NCI-H1694 treated with DMSO at 0.1 percent for 48 hours (cell line): ENCODE data around the gene XPO4.
A peak's percentile ranks its signal among the peaks of the same experiment; 100 is the strongest.
"Not testable (repeated sequence)": the region's sequence is repeated elsewhere in the genome, so short reads cannot be mapped to it uniquely, and the experiment has no call there.

Experiments
- DNase-seq: peaks from one replicate; lab custom pipeline; 2025; lab: John Stamatoyannopoulos, UW

The XPO4 gene

GRCh38 chr13:20780317-20780716 lies 122.2 kb downstream of the XPO4 start:
- DNase-seq: no peak

GRCh38 chr13:20779405-20779804 lies 123.1 kb downstream of the XPO4 start:
- DNase-seq: no peak

DNA sequence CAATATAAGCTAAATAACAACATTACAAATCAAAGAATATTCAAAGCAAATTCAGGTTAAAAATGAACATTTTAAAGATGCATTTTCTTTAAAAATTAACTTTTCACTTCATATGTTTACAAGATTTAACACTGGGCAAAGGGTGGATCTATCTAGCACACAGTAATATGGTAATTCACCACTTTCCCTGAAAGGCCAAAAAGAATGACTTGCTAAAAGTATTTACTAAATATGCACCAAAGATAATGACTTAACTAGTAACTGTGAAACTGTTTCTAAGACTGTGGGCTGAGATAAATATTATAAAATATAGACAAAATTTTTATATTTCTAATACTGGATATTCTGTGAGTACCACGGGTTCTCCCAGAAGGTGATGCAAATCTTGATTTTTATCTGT lies 124.2 kb downstream of the XPO4 start:
- no peak for DNase-seq

GRCh38 chr13:20776751-20777150 lies 125.8 kb downstream of the XPO4 start:
- DNase-seq: no peak

GRCh38 chr13:20775961-20776360 lies 126.6 kb downstream of the XPO4 start:
- DNase-seq: no peak

GRCh38 chr13:20774746-20775145 lies 127.8 kb downstream of the XPO4 start:
- DNase-seq: no peak

- DNase-seq: peak; percentile 75
These were observed 129.1 kb downstream of the XPO4 start, which contains the start of gene EEF1AKMT1 for GRCh38 chr13:20773194-20774080. TSS of gene EEF1AKMT1 (minus strand) at chr13:20773961. CDS start at chr13:20757598, 16,363 bp downstream.

- DNase-seq: no peak
These were observed 130.0 kb downstream of the XPO4 start for GRCh38 chr13:20772401-20773131.

DNA sequence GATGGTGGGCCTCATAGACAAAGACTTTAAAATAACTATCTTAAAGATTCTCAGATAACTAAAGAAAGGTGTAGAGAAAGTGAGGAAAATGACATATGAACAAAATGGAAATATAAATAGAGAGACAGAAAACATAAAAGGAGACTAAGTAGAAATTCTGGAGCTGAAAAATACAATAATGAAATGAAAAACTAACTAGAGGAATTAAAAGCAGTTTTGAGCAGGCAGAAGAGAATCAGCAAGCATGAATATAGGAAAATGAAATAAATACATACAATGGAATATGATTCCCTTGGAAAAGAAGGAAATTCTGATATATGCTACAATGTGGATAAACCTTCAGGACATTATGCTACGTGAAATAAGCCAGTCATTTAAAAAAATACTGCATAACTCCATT lies 132.7 kb downstream of the XPO4 start:
- no peak for DNase-seq

DNA sequence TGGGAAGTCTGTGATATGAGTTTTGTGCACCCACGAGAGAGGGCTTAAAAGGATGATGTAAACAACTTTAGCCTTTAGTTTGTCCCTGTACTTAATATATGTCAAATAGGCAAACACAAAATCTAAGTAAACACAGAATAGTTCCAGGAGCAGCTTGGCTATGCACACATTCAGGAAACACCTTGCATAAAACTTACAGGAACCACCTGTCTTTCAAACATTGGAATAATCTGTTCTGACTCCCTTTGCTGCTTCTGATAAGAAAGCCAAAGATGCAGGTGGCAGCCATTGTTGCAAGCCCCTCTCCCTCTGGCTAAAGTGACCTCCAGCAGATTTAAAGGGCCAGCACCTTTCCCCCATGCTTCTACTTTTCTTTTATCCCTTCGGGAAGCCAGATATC lies 133.5 kb downstream of the XPO4 start:
- DNase-seq: no peak

GRCh38 chr13:20767309-20767943 lies 135.1 kb downstream of the XPO4 start:
- DNase-seq: no peak

DNA sequence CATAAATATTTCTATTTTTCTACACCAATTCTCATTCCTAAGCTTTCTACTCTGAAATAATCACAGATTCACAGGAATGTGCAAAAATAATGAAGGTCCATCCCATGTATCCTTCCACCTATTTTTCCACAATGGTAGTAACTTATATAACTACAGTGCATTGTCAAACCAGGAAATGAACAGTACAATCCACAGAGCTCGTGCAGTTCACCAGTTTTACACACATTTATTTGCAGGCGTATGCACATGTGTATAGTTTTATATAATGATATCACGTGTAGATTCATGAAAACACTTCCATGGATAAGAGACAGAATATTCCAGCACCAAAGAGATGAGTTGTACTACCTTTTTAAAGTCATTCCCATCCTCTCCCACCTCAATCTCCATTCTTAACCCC lies 141.7 kb downstream of the XPO4 start:
- no peak for DNase-seq

DNA sequence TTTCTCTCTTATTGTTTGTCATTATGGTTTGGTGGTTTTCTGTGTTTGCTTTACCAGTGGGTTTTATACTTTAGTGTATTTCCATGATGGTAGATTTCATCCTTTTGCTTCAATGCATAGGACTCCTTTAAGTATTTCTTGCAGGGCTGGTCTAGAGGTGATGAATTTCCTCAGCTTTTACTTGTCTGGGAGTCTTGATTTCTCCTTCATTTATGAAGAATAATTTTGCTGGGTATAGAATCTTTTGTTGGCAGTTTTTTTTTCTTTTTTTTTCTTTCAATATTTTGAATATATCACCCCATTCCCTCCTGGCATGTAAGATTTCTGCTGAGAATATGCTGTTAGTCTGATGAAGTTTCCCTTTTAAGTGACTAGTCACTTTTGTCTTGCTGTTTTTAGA lies 148.5 kb downstream of the XPO4 start:
- no peak for DNase-seq

GRCh38 chr13:20749377-20749776 lies 153.2 kb downstream of the XPO4 start:
- DNase-seq: no peak

- DNase-seq: not testable (repeated sequence)
These were observed 158.6 kb downstream of the XPO4 start for GRCh38 chr13:20743830-20744404.

GRCh38 chr13:20740021-20740420 lies 162.5 kb downstream of the XPO4 start:
- DNase-seq: no peak

DNA sequence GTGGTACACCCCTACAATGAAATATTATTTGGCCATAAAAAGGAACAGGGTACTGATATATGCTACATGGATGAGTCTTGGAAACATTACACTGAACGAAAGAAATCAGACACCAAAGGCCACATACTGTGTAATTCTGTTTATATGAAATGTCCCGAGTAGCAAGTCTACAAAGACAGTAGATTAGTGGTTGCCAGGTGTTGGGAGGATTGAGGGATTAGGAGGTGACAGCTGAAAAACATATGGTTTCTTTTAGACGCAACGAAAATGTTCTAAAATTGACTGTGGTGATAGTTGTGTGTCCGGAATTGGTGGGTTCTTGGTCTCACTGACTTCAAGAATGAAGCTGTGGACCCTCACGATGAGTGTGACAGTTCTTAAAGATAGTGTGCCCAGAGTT lies 163.9 kb downstream of the XPO4 start:
- DNase-seq: no peak

GRCh38 chr13:20729633-20730585 lies 172.6 kb downstream of the XPO4 start:
- no peak for DNase-seq

DNA sequence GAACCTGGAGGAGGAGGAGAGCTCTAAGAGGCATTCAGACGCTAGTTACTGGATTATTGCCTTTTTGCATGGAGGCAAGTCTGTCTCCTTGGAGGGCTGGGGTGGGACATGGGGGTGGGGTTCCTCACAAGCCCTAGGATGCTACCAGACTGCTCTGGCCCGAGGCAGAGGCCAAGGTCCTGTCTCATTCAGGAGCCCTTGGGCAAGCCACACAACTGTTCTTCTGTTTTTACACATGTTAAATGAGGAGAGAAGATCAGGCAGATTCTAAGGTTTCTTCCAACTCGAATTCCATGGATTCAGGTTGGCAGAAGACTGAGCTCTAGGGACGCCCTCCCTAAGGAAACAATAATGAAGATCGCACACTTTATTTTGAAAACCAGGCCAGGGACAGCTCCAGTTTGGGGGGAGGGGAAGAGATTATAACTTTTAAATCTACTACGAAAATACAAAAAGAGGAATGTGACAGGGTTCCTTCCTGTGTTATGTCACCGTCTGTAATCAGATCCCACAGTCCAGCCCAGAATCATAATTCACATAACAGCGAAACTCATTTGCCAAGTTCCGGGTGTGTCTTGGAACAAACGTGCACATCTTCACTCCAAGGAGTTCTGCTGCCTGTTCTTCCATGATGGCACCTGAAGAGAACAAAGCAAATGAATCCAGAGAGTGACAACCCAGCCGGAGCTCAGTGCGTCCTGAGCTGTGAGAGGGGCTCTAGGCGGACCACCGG lies 173.8 kb downstream of the XPO4 start:
- no peak for DNase-seq

DNA sequence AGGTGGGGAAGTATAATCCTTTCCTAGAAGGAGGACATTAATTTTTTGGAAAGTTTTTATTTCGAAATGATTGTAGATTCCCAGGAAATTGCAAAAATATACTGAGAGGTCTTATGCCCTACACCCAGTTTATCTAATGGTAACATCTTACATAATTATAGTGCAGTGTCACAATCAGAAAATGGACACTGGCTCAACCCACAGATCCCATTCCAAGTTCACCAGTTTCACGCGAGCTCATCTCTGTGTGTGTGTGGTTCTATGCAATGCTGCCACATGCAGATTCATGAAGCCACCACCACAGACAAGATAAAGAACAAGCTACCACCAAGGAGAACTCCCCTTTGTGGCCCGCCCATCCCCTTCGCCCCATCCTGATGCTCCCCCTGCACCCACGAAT lies 174.7 kb downstream of the XPO4 start:
- no peak for DNase-seq
